GM19324 (cell line): Measurements from ENCODE around the gene PTPN12.
A peak's percentile ranks its signal among the peaks of the same experiment; 100 is the strongest.
"Not testable (repeated sequence)": the region's sequence is repeated elsewhere in the genome, so short reads cannot be mapped to it uniquely, and the experiment has no call there.

Experiments
- ATAC-seq: cut with Tn5 transposase; IDR thresholded peaks from one replicate; pipeline ENCODE4 v1.9.1; 2021; ENCODE audit warnings: mild to moderate bottlenecking, moderate library complexity; ENCODE audit not compliant: unreplicated experiment, low FRiP score

Gene PTPN12

DNA sequence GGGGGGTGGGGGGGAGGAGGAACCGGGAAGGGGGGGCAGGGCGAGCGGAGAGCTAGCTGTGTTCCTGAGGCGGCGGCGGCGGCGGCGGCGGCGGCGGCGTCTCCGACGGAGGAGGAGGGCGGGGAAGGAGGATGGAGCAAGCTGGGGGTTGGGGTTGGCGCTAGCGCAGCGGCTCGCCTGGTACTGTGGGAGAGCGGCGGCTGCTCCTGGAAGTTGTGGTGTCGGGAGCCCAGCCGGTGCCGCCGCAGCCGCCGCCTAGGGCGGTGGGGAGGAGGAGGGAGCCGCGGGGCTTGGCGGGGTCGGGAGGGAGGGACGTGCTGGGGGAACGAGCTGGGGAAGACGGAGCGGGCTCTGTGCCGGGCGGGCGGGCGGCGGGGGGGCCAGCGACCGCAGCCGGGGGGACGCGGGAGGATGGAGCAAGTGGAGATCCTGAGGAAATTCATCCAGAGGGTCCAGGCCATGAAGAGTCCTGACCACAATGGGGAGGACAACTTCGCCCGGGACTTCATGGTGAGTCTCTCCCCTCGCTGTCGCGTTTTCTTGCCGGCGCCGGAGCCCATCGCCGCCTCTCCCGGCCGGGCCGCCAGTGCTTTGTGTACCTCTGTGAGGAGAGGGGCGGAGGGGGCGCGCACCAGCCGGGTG is at the start of gene PTPN12:
PTPN12 (plus strand) TSS at position 160 of the 642 bp plus-strand sequence; CDS start at position 412, 252 bp downstream.
- peak; percentile 47 for ATAC-seq

DNA sequence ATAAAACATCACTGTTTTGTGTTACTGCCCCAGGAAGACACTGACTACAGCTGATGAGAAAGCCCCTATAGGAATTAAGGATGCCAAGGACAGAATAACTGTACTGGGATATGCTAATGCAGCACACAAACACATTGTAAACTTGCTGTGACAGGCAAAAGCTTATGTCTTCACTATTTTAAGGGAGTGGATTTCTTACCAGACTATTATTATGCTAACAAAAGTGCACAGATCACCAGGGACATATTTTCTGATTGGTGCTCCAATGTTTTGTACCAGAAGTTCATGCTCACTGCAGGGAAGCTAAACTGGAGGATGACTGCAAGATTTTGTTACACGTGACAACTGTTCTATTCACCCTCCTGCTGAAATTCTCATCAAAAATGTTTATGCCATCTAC is 48.1 kb upstream of the PTPN12 start:
- no peak for ATAC-seq

DNA sequence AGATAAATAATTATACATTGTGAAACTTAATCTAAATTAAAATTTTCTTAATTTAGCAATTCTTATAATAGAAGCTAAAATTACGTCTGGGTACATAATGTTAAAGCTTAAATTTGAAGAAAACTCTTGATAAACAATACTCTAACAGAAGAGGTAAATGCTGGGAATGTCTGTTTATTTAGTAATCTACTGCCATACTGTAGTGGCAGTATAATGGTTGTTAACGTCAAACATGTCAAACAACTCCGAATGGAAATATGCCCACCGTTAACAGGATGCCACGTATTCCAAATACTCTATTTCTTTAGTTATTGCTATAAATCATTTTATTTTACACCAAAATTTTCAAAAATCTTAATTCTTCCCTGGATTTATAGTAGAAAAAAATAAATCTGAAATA is 40.0 kb upstream of the PTPN12 start:
- ATAC-seq, result no peak

DNA sequence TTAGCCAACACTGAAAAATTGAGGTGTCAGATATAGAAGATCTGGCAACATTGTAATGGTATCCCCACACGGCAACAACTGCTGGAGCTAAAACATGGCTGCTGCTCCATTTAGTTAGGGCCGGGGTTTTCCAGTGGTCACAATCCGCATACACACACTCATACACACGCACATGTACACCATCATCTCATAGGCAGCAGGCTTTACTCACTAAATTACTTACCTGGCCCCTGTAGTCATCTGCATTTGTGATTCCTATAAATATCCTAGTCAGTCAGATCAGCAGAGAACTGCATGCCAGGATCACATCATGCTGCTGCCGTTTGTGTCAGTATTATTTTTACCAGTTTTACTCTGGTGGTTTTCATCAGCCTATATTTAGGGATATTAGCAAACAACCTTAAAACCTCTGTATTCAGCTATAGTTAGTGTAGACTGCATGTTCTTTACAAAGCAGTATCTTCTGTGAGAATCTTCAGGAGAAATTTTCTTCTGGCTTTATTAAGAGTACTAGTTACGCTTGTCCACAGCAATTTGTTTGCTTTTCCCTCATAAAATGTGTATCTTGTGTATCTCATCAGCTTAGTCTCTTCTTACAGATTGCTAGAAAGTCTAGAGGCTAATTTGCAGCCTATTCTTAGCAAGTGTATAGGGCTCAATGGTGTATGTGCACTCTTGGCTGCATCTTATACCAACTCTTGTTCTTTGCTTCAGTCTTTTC is 38.3 kb upstream of the PTPN12 start:
- ATAC-seq, result no peak

DNA sequence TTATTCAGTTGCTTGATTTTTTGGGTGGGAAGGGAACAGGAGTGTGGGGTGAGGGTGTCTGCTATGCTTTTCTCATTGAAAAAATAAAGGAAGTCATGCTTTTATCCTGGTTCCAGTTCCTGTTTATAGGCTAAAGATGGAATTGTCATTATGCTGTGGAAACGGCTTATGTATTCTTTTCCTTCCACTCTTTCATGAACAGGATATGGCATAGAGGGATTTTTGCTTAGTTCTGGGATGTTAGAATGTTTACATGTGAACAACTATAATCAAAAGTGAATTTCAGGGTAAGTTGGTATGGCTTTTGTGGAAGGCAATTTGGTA is 35.9 kb upstream of the PTPN12 start:
- ATAC-seq, result no peak

DNA sequence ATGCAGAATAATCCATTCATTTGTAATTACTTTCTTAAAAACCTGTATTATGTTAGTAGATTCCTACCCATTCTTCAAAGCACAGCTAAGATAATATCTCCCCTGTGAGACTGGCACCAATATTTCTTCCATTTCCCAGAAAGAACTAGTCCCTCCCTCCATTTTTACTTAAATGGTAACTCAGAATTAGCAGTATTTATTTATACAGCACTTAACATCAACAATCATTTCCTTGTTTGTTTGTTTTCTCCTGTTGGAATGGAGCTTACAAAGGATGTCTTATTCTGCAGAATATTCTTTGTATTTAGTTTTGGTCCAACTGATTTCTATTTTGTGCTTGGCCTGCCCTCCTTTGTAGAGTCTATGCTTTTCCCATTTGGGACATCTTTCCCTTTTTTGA is 32.1 kb upstream of the PTPN12 start:
- ATAC-seq, result no peak

DNA sequence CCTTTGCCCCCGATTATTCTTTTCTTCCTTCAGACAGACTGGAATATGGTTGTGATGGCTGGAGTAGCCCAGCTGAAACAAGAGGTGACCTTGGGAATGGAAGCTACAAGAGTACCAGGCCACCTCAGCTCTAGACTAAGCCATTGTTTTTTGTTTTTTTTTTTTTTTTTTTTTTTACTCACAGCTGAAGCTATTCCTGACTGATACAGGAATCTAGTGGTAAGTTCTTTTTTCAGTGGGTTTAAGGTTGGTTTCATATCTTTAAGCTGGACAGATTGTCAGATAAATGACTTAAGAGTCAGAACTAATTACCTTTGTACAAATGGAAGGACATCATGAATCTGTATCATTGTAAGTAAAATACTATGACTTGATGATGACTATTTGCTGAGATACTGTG is 30.2 kb upstream of the PTPN12 start:
- ATAC-seq, result no peak

DNA sequence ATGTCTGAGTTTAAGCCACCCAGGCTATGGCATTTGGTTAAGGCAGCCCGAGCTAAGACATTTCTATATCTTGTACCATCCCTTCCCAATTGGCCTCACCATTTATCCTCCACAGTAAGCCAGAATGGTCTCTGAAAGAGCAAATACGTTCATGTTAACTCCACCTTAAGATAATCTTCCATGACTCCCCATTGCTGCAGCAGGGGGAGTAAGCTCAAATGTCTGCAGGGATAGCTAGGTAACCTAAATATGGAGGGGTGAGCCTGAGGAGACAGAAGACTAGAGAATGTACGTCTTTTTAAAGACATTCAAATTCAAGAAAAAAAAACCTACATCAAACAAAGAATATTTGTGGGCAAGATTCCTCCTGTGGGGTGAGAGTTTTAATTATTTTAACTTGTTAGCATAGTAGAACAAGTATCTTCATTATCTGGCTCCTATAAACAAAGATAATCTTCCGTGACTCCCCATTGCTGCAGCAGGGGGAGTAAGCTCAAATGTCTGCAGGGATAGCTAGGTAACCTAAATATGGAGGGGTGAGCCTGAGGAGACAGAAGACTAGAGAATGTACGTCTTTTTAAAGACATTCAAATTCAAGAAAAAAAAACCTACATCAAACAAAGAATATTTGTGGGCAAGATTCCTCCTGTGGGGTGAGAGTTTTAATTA is 24.0 kb upstream of the PTPN12 start:
- ATAC-seq, result not testable (repeated sequence)

DNA sequence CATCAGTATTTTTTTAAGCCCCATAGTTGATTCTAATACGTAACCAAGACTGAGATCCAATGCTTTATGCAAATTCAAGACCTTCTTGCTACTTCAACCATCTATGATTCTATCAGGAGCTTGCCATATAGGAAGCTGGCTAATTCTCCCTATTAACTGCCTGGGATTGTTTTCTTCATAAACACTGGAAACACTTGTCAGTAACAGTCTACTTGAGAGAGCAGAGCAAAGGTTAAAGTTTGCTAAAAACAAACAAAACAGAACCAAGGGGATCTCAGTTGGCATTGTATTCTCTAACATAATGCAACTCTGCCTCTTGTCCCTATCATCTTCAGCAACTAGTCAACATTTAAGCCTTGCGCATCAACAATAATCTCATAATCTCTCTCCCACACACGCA is 21.0 kb upstream of the PTPN12 start:
- ATAC-seq, result no peak

DNA sequence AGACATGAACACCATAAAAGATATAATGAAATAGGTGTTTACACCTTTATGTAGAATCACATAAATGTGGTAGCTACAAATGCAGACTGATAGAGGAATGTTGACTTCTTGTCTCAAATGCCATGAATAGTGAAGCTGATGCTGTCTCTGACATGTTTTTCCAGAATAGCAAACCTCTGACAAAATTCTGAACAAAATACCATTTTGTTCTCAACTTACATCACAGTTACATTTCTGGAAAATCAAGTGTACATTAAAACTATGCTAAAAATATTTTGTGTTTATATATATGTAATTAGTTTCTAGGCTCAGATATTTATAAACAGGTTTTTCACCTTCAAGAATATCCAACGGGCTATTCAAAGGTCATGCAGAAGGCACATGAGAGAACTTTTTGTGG is 16.8 kb upstream of the PTPN12 start:
- no peak for ATAC-seq

DNA sequence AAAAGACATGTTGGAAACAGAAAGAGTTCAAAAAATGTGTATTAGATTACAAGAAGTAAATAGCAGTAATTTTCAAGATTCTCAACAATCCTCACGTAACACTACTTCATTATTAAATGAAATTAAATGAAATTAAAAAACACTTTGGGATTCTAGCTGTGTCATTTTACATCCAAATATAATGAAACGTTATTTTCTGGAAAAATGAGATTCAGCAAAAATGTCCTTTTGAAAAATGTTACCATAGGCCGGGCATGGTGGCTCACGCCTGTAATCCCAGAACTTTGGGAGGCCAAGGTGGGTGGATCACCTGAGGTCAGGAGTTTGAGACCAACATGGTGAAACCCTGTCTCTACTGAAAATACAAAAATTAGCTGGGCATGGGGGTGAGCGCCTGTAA is 15.6 kb upstream of the PTPN12 start:
- not testable (repeated sequence) for ATAC-seq

DNA sequence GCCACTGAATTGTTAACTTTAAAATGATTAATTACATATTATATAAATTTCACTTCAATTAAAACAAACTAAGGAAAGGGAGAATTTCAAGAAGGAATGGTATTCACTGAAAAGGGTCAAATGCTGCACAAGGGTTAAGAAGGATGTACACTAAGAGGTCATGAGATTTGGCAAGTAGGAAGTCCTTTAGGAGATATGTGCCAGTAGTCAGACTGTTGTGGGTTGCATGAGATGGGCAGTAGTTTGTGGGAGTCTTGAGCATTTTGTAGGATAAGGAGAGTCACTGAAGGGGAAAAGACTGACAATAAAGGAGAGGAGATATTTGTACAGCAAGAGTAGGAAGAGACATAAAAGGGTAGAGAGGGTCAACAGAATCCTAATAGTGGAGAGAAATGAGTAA is 12.4 kb upstream of the PTPN12 start:
- ATAC-seq, result no peak

DNA sequence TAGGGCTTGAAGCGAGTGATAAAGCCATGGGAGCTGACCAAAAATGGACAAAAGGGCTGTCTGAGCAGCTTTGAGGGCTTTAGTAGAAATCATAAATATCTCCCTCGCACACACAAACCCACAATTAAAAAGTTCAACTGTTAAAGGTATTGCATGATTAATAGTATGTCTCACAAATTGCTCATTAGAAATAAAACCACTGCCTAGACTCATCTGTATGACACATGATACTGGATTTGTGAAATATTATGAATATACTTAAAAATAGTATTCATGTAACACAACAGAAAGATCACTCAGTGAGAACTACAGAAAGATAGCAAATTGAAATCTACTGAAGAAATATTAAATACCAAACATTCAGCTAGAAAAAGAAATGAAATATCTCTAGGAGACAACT is 11.9 kb upstream of the PTPN12 start:
- ATAC-seq, result no peak

DNA sequence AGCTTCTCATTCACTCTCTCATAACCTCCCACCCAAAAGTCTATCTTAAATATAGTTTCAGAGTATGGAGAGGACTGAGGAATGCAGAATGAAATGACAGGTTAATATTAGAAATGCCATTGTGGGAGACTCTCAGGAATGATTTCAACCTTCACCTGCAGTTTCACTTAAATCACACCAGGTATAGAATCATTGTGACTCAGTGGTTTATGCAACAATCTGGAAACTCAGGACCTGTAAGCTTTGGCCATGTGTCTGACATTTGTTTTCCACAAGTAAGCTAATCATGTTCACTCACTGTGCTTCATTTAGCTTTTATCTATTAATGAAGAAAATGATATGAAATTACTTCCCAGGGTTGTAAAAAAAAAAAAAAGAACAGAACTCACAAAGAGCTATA is 8.7 kb upstream of the PTPN12 start:
- ATAC-seq, result no peak

DNA sequence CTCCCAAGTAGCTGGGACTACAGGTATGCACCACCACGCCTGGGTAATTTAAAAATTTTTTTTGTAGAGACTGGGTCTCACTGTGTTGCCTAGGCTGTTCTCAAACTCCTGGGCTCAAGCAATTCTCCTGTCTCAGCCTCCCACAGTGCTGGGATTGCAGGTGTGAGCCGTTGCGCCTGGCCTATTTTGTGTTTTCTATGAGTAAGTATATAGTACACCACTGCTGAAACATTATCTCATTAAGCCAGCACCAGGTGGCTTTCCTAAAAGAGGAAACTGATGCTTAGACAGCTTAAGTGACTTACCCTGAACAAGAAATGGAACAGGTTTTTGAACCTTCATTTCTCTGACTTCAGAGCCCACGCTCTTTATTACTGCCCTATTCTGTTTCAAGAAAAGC is 7.8 kb upstream of the PTPN12 start:
- ATAC-seq, result no peak

DNA sequence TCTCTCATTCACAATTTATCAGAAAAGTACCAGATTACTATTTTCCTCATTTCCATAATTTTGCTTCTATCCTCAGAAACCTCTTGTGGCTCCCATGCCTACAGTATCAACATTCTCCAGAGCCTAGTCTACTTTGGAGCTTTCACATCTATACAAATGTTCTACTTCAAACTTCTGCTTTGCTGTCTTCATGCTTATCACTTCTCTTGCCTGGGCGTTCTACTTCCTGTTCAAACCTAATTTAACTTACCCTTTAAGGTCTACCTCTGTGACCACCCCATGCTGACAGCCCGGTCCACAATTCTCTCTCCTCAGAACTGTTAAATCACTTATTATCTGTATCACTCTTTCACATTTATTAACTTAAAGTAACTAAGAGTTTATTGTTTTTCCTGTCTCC is 6.1 kb upstream of the PTPN12 start:
- ATAC-seq, result no peak

DNA sequence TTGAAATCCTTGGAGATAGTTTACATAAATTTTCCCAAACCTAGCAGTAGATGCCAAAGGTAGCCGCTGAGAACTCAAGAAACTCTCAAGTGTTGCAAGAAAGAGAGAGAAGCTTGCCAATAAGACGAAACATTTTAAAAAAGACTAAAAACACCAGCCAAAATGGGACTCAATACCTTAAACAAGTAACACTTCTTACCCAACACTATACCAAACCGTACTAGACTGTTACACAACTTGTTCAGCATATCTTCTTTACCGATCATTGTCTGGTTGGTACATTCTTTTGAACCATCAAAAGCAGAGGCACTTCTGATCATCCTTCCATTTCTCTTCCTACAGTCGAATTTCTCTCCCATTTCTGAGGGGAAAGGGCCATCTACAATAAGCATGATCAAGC is 4.8 kb upstream of the PTPN12 start:
- no peak for ATAC-seq

DNA sequence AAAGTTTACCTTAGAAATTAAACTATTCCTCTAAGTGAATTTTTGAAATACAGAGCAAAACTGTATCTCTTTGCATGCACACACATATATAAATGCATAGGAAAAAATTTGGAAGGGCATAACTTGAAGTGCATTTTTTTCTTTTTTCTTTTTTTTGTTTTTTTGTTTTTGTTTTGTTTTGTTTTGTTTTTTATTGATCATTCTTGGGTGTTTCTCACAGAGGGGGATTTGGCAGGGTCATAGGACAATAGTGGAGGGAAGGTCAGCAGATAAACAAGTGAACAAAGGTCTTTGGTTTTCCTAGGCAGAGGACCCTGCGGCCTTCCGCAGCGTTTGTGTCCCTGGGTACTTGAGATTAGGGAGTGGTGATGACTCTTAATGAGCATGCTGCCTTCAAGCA is 4.4 kb upstream of the PTPN12 start:
- not testable (repeated sequence) for ATAC-seq

DNA sequence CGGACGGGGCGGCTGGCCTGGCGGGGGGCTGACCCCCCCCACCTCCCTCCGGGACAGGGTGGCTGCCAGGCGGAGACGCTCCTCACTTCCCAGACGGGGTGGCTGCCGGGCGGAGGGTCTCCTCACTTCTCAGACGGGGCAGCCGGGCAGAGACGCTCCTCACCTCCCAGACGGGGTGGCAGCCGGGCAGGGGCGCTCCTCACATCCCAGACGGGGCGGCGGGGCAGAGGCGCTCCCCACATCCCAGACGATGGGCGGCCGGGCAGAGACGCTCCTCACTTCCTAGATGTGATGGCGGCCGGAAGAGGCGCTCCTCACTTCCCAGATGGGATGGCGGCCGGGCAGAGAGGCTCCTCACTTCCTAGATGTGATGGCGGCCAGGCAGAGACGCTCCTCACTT is 3.0 kb upstream of the PTPN12 start:
- not testable (repeated sequence) for ATAC-seq

DNA sequence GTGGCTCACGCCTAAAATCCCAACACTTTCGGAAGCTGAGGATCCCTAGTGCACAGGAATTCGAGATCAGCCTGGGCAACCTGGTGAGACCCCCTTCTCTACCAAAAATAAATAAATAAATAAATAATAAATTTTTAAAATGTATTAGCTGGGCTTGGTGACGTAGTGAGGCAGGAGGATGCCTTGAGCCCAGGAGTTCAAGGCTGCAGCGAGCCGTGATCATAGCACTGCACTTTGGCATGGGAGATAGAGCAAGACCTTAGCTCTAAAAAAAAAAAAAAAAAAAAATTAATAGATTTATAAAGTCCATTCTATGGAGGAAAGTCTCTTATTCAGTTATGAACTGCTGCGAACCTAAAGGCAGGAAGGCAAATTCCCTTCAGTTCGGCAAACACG is 1.1 kb upstream of the PTPN12 start:
- ATAC-seq, result no peak

DNA sequence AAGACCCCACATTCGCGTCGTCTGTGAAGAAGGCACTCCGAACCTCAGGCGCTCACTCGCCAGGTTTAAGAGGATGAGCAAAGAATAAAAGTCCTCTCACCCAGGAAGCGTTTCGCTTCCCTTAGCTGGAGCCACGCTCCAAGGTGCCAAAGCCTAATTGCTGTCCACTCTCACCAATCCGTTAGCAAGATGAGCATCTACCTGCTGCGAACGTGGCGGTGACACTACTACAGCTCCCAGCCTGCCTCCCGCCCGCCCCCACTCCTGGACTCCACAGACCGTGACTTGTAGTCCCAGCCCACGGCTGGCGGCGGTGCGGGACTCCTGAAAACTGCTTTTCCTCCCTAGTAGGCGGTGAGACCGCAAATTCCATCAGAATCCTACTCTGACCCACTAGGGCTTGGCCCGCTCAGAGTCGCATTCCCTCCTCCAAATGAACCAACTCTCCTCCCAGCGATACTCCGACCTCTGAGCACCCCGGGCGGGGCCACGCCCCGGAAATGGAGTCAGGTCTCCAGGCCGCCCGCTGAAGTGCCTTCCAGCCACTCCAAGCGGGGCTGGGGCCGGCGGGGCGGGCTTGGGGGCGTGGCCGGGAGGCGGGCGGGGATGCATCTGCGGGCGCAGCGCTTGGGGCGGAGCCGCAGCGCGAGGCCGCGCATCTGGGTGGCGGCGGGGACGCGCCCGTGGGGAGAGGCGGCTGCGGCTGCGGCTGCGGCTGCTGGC is 521 bp upstream of the PTPN12 start:
- peak; percentile 97 for ATAC-seq
